Endothelial cell (in vitro differentiated cells): ENCODE results near the gene NEU3. TPM values are rescaled to one million over a fixed set of nuclear protein-coding genes. Genes with fewer than 3 reads are reported as not detected.

Experiments
- DNase-seq: peaks from one replicate; pipeline ENCODE4 v3.0.0; 2021; ENCODE audit warnings: low spot score
- H3K27ac Mint-ChIP-seq: one replicate; pipeline ENCODE4 v1.8.0; 2021; ENCODE audit warnings: mixed read lengths, inconsistent platforms; ENCODE audit not compliant: unreplicated experiment
- H3K27me3 Mint-ChIP-seq: one replicate; pipeline ENCODE4 v1.8.0; 2021; ENCODE audit warnings: mild to moderate bottlenecking, moderate library complexity, mixed read lengths, inconsistent platforms; ENCODE audit not compliant: unreplicated experiment
- H3K36me3 Mint-ChIP-seq: one replicate; pipeline ENCODE4 v1.8.0; 2021; ENCODE audit warnings: mild to moderate bottlenecking, low read depth, mixed read lengths, inconsistent platforms; ENCODE audit not compliant: unreplicated experiment
- H3K4me1 Mint-ChIP-seq: one replicate; pipeline ENCODE4 v1.8.0; 2021; ENCODE audit warnings: mild to moderate bottlenecking, mixed read lengths, inconsistent platforms; ENCODE audit not compliant: unreplicated experiment
- H3K4me3 Mint-ChIP-seq: one replicate; pipeline ENCODE4 v1.8.0; 2021; ENCODE audit warnings: mild to moderate bottlenecking, mixed read lengths, inconsistent platforms; ENCODE audit not compliant: unreplicated experiment
- H3K9me3 Mint-ChIP-seq: one replicate; pipeline ENCODE4 v1.8.0; 2021; ENCODE audit warnings: mixed read lengths, inconsistent platforms; ENCODE audit not compliant: unreplicated experiment
- CTCF ChIP-seq: fragments of 200-600 bp; sonication (generic); IDR thresholded peaks from one replicate; pipeline ENCODE4 v1.5.0; 2021; ENCODE audit warnings: antibody characterized with exemption; ENCODE audit not compliant: unreplicated experiment
- total RNA-seq: library from RNA; stranded (reverse); fragmentation: NEBNext Ultra II Directional; extraction: Animal tissue kit (Norgen Biotek cat#: 25700); gene quantifications from one replicate; pipeline ENCODE4 v1.2.1, GENCODE V29; 2021; ENCODE audit not compliant: unreplicated experiment

Gene NEU3
- total RNA-seq, 1 donor from 2014 or later, result 11.8 TPM

DNA sequence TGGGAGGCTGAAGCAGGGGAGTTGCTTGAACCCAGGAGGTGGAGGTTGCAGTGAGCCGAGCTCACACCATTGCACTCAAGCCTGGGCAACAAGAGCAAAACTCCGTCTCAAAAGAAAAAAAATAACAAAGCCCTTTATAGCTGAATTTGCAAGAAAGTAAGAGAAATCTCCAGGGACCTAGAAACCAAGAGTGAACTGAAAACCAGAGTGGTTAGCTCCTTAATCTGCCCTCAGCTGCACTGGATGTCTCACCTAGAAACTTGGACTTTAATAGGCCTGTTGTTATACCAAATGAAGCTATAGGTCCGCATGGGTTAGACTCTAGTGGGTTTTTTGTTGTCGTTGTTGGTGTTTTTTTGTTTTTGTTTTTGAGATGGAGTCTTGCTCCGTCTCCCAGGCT, 4.1 kb downstream of the NEU3 start:
- TF ChIP-seq CTCF, result no peak
- H3K36me3 Mint-ChIP-seq, result peaks cover 10% of the 10 kb centered on the region
- H3K27me3 Mint-ChIP-seq, result no peaks in the 10 kb centered on the region
- no peak overlapping the region for H3K4me3 Mint-ChIP-seq
- H3K9me3 Mint-ChIP-seq, result no peaks in the 10 kb centered on the region
- DNase-seq, result no peak
- H3K4me1 Mint-ChIP-seq, result peaks cover 13% of the 10 kb centered on the region
- no peak overlapping the region for H3K27ac Mint-ChIP-seq

DNA sequence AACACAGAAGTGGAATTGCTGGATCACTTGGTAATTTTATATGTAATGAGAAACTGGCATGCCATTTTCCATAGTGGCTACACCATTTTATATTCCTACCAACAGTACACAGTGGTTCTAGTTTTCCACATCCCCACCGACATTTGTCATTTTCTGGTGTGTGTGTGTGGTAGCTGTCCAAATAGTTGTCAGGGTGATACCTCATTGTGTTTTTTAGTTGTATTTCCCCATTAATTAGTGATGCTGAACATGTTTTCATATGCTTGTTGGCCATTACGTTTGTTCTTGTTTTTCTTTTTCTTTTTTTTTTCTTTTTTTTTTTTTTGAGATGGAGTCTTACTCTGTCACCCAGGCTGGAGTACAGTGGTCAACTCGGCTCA, 12.2 kb downstream of the NEU3 start:
- Mint-ChIP-seq H3K27me3 (no peaks in the 10 kb centered on the region), H3K36me3 (no peaks in the 10 kb centered on the region), H3K27ac (no peak overlapping the region), H3K4me1 (no peaks in the 10 kb centered on the region), H3K4me3 (no peak overlapping the region), H3K9me3 (no peaks in the 10 kb centered on the region)
- no peak for DNase-seq
- no peak for TF ChIP-seq CTCF

GRCh38 chr11:75001686-75002085, 13.0 kb downstream of the NEU3 start:
- H3K36me3 Mint-ChIP-seq, result peaks cover 5% of the 10 kb centered on the region
- H3K27me3 Mint-ChIP-seq, result no peaks in the 10 kb centered on the region
- H3K27ac Mint-ChIP-seq, result no peak overlapping the region
- TF ChIP-seq CTCF, result no peak
- no peak overlapping the region for H3K4me3 Mint-ChIP-seq
- DNase-seq, result no peak
- H3K9me3 Mint-ChIP-seq, result no peaks in the 10 kb centered on the region
- H3K4me1 Mint-ChIP-seq, result no peaks in the 10 kb centered on the region

DNA sequence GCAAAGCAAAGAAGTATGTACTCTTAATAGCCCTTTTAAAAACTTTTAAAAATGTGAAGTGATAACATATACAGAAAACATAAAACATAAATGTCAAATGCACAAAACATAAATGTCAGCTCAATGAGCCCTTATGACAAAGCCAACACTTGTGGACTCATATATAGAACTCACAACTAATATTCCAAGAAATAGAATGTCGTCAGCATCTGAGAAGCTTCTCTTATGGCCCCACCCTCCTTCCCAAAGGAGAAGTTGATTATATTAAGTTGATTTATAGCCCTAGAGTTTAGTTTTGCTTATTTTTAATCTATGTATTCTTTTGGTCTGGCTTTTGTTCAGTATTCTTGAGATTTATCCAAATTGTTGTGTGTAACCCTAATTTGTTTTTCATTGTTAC, 13.8 kb downstream of the NEU3 start:
- Mint-ChIP-seq H3K9me3 (no peaks in the 10 kb centered on the region), H3K27me3 (no peaks in the 10 kb centered on the region), H3K4me3 (no peak overlapping the region), H3K27ac (no peak overlapping the region), H3K36me3 (peaks cover 11% of the 10 kb centered on the region), H3K4me1 (no peaks in the 10 kb centered on the region)
- TF ChIP-seq CTCF, result no peak
- no peak for DNase-seq

DNA sequence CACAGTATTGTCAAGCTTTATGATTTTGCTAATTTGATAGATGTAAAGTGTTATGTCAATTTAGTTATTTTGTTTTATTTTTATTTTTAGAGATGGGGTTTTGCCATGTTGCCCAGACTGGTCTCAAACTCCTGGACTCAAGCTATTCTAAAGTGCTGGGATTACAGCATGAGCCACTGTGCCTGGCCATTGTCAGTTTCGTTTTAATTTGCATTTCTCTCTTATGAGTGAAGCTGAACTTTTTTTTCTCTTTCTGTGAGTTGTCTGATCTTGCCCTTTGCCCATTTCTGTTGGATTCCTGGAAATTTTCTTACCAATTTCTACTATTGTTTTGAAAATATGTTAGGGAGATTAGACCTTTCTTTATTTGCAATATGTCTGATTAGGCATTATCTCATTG, 15.5 kb downstream of the NEU3 start:
- peaks cover 16% of the 10 kb centered on the region for H3K36me3 Mint-ChIP-seq
- H3K4me1 Mint-ChIP-seq, result no peaks in the 10 kb centered on the region
- no peaks in the 10 kb centered on the region for H3K9me3 Mint-ChIP-seq
- H3K4me3 Mint-ChIP-seq, result no peak overlapping the region
- no peak for TF ChIP-seq CTCF
- H3K27me3 Mint-ChIP-seq, result peaks cover 2% of the 10 kb centered on the region
- no peak for DNase-seq
- H3K27ac Mint-ChIP-seq, result no peak overlapping the region
